ENCODE measurements around the gene WDR87.
"Not testable (repeated sequence)": the region's sequence is repeated elsewhere in the genome, so short reads cannot be mapped to it uniquely, and the experiment has no call there.

The WDR87 gene

DNA sequence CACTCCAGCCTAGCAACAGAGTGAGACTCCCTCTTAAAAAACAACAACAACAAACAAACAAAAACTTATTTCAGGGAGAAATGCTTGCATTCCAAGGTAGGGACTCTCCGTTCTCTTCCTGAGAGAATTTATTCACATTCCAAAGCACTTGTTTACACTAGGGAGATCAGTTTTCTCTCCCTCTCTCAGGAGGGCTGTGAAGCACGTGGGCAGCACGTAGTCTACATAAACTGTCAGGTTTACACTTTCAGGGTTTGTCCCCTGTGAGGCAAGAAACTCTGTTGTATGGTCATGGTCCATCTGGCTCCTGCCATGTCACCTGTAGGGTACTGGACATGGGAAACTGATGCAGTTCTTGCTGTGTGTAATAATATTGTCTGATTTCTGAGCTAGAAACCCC, 31.6 kb downstream of the WDR87 start:
- no peak for DNase-seq

GRCh38 chr19:37872383-37872782, 34.0 kb downstream of the WDR87 start:
- DNase-seq: no peak

DNA sequence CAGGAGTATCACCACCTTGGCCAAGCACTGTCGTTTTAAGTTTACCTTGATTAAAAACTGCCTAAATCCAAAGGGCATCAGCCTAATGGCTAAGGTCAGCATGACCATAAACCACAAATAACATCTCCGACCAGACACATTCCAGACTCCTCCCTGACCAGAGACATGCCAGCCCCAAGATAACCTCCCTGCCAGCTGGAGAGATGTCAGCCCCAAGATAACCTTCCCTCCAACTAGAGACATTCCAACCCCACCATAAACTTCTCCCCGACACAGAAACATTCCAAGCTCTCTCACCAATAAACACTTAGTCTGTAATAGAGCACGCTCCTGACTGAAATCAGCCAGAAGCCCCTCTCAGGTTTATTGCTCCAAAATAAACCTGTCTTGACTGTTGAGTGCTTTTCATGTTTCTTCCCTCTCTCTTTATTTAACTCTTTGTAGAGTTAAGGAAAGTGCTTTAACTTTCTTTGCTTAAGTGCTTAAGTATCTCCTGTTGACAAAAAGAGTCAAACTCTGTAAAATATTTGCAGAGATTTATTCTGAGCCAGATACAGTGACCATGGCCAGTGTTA, 36.5 kb downstream of the WDR87 start:
- no peak for DNase-seq

DNA sequence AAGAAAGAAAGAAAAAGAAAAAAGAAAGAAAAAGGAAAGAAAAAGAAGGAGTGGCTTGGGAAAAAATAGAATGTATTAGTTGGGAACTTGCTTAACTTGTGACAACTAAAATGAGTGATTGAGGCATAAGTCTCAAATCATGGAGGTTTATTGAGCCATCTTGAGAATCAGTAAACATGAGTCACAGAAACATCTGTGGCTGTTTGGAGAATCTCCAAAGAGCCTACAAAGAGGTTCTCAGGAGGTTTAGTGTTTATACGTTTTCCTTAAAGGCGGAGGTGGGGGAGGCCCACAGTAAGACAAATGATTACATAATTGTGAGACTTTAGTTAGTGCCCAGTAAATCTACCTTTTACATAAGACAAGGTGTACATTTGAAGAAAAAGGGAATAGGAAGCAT, 38.6 kb downstream of the WDR87 start:
- no peak for DNase-seq

DNA sequence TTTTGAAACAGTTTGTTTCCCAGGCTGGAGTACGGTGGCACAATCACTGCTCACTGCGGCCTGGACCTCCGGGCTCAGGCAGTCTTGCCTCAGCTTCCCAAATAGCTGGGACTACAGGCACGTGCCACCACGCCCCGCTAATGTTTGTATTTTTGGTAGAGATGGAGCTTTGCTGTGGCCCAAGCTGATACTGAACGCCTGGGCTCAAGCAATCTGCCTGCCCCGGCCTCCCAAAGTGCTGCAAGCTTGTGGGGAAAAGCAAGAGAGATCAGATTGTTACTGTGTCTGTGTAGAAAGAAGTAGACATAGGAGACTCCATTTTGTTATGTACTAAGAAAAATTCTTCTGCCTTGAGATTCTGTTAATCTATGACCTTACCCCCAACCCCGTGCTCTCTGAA, 40.5 kb downstream of the WDR87 start:
- not testable (repeated sequence) for DNase-seq

DNA sequence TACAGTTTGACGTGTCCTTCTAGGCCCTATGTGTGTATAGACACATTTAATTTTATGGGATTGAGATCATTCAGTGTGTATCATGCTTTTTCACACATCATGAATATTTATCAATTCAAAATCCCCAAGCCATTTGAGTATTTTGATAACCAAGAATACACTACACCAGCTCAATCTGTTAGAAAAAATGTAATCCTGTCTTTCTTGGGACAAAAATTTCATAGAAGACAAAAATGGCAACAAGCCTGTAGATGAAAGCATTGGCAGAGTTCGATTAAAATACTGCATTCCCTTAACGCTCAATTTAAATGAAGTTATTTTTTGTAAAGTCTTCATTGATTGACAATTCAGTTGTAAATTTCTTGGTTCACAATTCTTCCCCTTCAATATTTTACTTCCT, 41.9 kb downstream of the WDR87 start:
- no peak for DNase-seq

GRCh38 chr19:37855098-37855497, 51.3 kb downstream of the WDR87 start:
- no peak for DNase-seq

- no peak for DNase-seq
Measured at GRCh38 chr19:37845932-37846331, 60.5 kb downstream of the WDR87 start.
